B cell (primary cell): ENCODE measurements around the gene IKBKG. TPM values are rescaled to one million over a fixed set of nuclear protein-coding genes. Genes with fewer than 3 reads are reported as not detected.

Experiments used
- ATAC-seq: fragments of 200-7000 bp; cut with Tn5 transposase; one replicate; pipeline ENCODE4 v1.10.0; 2021; ENCODE audit warnings: low read depth, mild to moderate bottlenecking, moderate number of reproducible peaks, moderate library complexity
- CTCF ChIA-PET: fragments of 350-600 bp; sonication (Branson Sonifier 250); formaldehyde crosslinking; loops from one replicate; lab custom pipeline; 2021; ENCODE audit warnings: antibody characterized with exemption, inconsistent platforms; lab: Charles Lee
- POLR2A ChIA-PET: fragments of 350-600 bp; sonication (Branson Sonifier 250); formaldehyde crosslinking; loops from one replicate; lab custom pipeline; 2021; ENCODE audit warnings: antibody characterized with exemption; lab: Charles Lee
- DNase-seq: peaks from one replicate; pipeline ENCODE4 v3.0.0; 2013
- H2AFZ ChIP-seq: 2 replicates; pipeline ENCODE4 v1.6.1; 2012; ENCODE audit warnings: mild to moderate bottlenecking, low read depth, low read length; ENCODE audit not compliant: insufficient read depth, poor library complexity, severe bottlenecking
- H3K27ac ChIP-seq, 2 donors: 1 replicate in 1 of 2; 2 replicates in 1 of 2; pipeline ENCODE4 v1.5.1; 2012 to 2013; ENCODE audit warnings: low read length in 2 of 2, mild to moderate bottlenecking in 2 of 2, moderate library complexity in 1 of 2
- H3K27me3 ChIP-seq, 4 experiments: fragments of 200-600 bp in 1 of 4; sonication (generic) in 1 of 4; replicated peaks in 1 of 4; 1 replicate in 2 of 4; 2 replicates in 2 of 4; pipeline versions ENCODE4 v1.6.1 to v1.7.0; 2013 to 2016; ENCODE audit warnings: low read length in 3 of 4, mild to moderate bottlenecking in 2 of 4, mixed read lengths in 1 of 4, moderate library complexity in 1 of 4; ENCODE audit not compliant: insufficient read depth in 4 of 4, control insufficient read depth in 3 of 4; ENCODE audit errors: control extremely low read depth in 1 of 4
- H3K36me3 ChIP-seq, 2 experiments: replicated peaks in 1 of 2; 1 replicate in 1 of 2; 2 replicates in 1 of 2; pipeline versions ENCODE4 v1.6.1 to v1.7.1; 2013; ENCODE audit warnings: low read length in 1 of 2; ENCODE audit not compliant: insufficient read depth in 2 of 2, control insufficient read depth in 1 of 2; ENCODE audit errors: control extremely low read depth in 1 of 2, extremely low read depth in 1 of 2
- H3K4me1 ChIP-seq, 2 donors: fragments of 200-600 bp in 1 of 2; sonication (generic) in 1 of 2; 1 replicate in 1 of 2; 2 replicates in 1 of 2; pipeline versions ENCODE4 v1.5.1 to v1.6.1; 2013 to 2017; ENCODE audit warnings: low read length in 2 of 2; ENCODE audit not compliant: control insufficient read depth in 2 of 2, insufficient read depth in 2 of 2
- H3K4me2 ChIP-seq: replicated peaks from 2 replicates; pipeline ENCODE3; 2012; ENCODE audit warnings: mild to moderate bottlenecking, low read depth, low read length; ENCODE audit not compliant: poor library complexity, severe bottlenecking
- H3K4me3 ChIP-seq, 5 experiments: fragments of 200-600 bp in 1 of 5; sonication (generic) in 1 of 5; 1 replicate in 3 of 5; 2 replicates in 2 of 5; pipeline versions ENCODE4 v1.5.1 to v1.7.0; 2011 to 2016; ENCODE audit warnings: low read length in 4 of 5, mild to moderate bottlenecking in 4 of 5, low read depth in 2 of 5, control low read depth in 1 of 5, moderate library complexity in 1 of 5; ENCODE audit not compliant: insufficient read depth in 1 of 5; ENCODE audit errors: control extremely low read depth in 1 of 5, extremely low read depth in 1 of 5
- H3K79me2 ChIP-seq: fragments of 200-600 bp; sonication (generic); one replicate; pipeline ENCODE4 v1.6.0; 2016; ENCODE audit warnings: low read length; ENCODE audit not compliant: control insufficient read depth, insufficient read depth
- H3K9ac ChIP-seq: fragments of 200-600 bp; sonication (generic); 2 replicates; pipeline ENCODE4 v1.6.1; 2017; ENCODE audit warnings: mild to moderate bottlenecking, low read length, moderate library complexity
- H3K9me3 ChIP-seq, 3 donors: one replicate each; pipeline versions ENCODE4 v1.6.1 to v1.7.1; 2013; ENCODE audit warnings: low read length in 2 of 3; ENCODE audit not compliant: control insufficient read depth in 2 of 3, insufficient read depth in 1 of 3; ENCODE audit errors: control extremely low read depth in 1 of 3
- H4K20me1 ChIP-seq: 2 replicates; pipeline ENCODE4 v1.6.0; 2012; ENCODE audit warnings: mild to moderate bottlenecking, low read length; ENCODE audit not compliant: insufficient read depth, control insufficient read depth, poor library complexity, severe bottlenecking
- H3K27ac Mint-ChIP-seq: one replicate; pipeline ENCODE4 v1.8.0; 2021; ENCODE audit warnings: mixed read lengths
- H3K27me3 Mint-ChIP-seq: one replicate; pipeline ENCODE4 v1.8.0; 2021; ENCODE audit warnings: mixed read lengths
- H3K4me1 Mint-ChIP-seq: one replicate; pipeline ENCODE4 v1.8.0; 2021; ENCODE audit warnings: mixed read lengths
- H3K4me3 Mint-ChIP-seq: one replicate; pipeline ENCODE4 v1.8.0; 2021; ENCODE audit warnings: mixed read lengths
- H3K9me3 Mint-ChIP-seq: one replicate; pipeline ENCODE4 v1.8.0; 2022; ENCODE audit warnings: mixed read lengths; ENCODE audit not compliant: insufficient read depth
- CTCF ChIP-seq: fragments of 200-600 bp; IDR thresholded peaks from one replicate; pipeline ENCODE4 v1.8.0; 2022; ENCODE audit warnings: antibody characterized with exemption, mild to moderate bottlenecking
- EZH2 ChIP-seq: IDR thresholded peaks from 2 replicates; pipeline ENCODE4 v1.6.1; 2012; ENCODE audit warnings: borderline replicate concordance, low read depth, mild to moderate bottlenecking, moderate library complexity, low read length; ENCODE audit not compliant: insufficient read depth, poor library complexity, severe bottlenecking
- WGBS: methylation state at CpG from one replicate; pipeline ENCODE4 v1.1.5; 2013; ENCODE audit warnings: missing lambda C conversion rate; ENCODE audit not compliant: insufficient coverage; 5-methylcytosine and 5-hydroxymethylcytosine counted together
- intact Hi-C: fragments of 100-400 bp; cut with micrococcal nuclease; formaldehyde crosslinking; loops from one replicate; pipeline ENCODE4 v1.10.0; 2022
- polyA plus RNA-seq: library from polyadenylated mRNA; depleted of rRNA; stranded (reverse); fragments of >200 nt; gene quantifications from 2 replicates; pipeline ENCODE4 v1.2.3, GENCODE V29; 2012
- total RNA-seq, 2 donors: library from RNA; stranded (reverse); fragments of 120-200 nt in 1 of 2; gene quantifications; 1 replicate in 1 of 2; 2 replicates in 1 of 2; pipeline versions ENCODE4 v1.2.3 to v1.2.4, GENCODE V29; 2013 to 2022

Gene IKBKG
- total and polyA plus RNA-seq, 2 donors (not counting 1 experiment from before 2014, with no cell fraction given) = 46.7 to 65.1 TPM

GRCh38 chrX:154594491-154594890 lies 47.1 kb downstream of the IKBKG start:
- ChIA-PET POLR2A (no interaction called here), CTCF (no interaction called here)
- Histone ChIP-seq H3K4me2 (no peak overlapping the region), H3K79me2 (no peaks in the 10 kb centered on the region), H4K20me1 (no peaks in the 10 kb centered on the region), H3K27ac (no peak overlapping the region), H3K4me3 (no peak overlapping the region), H2AFZ (no peak overlapping the region), H3K27me3 (no peaks in the 10 kb centered on the region), H3K4me1 (no peaks in the 10 kb centered on the region), H3K9me3 (peaks cover 0 to 11% (median 0%) of the 10 kb centered on the region in 3 donors), H3K36me3 (no peaks in the 10 kb centered on the region), H3K9ac (no peak overlapping the region)
- intact Hi-C loops = no loop called here
- DNase-seq = no peak
- Mint-ChIP-seq H3K27ac (no peak overlapping the region), H3K9me3 (no peaks in the 10 kb centered on the region), H3K27me3 (peaks cover 12% of the 10 kb centered on the region), H3K4me1 (no peaks in the 10 kb centered on the region), H3K4me3 (no peak overlapping the region)
- ATAC-seq = no peak
- 96% methylated on average over 4 of the region's 4 CpGs for WGBS
- TF ChIP-seq EZH2 (no peak), CTCF (no peak)

- intact Hi-C loops = no loop called here
- TF ChIP-seq CTCF (no peak), EZH2 (no peak)
- ChIA-PET CTCF (no interaction called here), POLR2A (no interaction called here)
- H4K20me1 ChIP-seq = no peaks in the 10 kb centered on the region
- DNase-seq = no peak
- Mint-ChIP-seq H3K9me3 (no peaks in the 10 kb centered on the region), H3K27ac (no peak overlapping the region), H3K27me3 (peaks cover 12% of the 10 kb centered on the region), H3K4me1 (no peaks in the 10 kb centered on the region), H3K4me3 (no peak overlapping the region)
- no peak overlapping the region for H3K4me2 ChIP-seq
- H2AFZ ChIP-seq = no peak overlapping the region
- H3K9ac ChIP-seq = no peak overlapping the region
- no peak for ATAC-seq
- H3K4me1 ChIP-seq = no peaks in the 10 kb centered on the region
- H3K27me3 ChIP-seq = no peaks in the 10 kb centered on the region
- no CpG with 5 or more reads among the region's 2 CpGs for WGBS
- no peaks in the 10 kb centered on the region for H3K36me3 ChIP-seq
- peaks cover 0 to 11% (median 0%) of the 10 kb centered on the region in 3 donors for H3K9me3 ChIP-seq
- no peaks in the 10 kb centered on the region for H3K79me2 ChIP-seq
- H3K27ac ChIP-seq = no peak overlapping the region
- H3K4me3 ChIP-seq = no peak overlapping the region
These were observed 48.3 kb downstream of the IKBKG start for GRCh38 chrX:154595559-154596249.
